AG09309 (cell line): Measurements from ENCODE around the gene ELOVL5.

Experiments
- DNase-seq: peaks from one replicate; pipeline ENCODE4 v3.0.0-alpha.2; 2010; ENCODE audit warnings: low read depth
- H3K4me3 ChIP-seq: 2 replicates; pipeline ENCODE4 v1.5.1; 2011; ENCODE audit warnings: mild to moderate bottlenecking, low read depth, low read length, moderate library complexity; ENCODE audit not compliant: control insufficient read depth
- TF ChIP-seq, protein P1 (sequence below): IDR thresholded peaks from 2 replicates; pipeline ENCODE4 v1.5.1; 2011; ENCODE audit warnings: mild to moderate bottlenecking, low read depth, low read length, inconsistent platforms; ENCODE audit not compliant: insufficient read depth, control insufficient read depth; ENCODE audit errors: missing control alignments

The ELOVL5 gene

DNA sequence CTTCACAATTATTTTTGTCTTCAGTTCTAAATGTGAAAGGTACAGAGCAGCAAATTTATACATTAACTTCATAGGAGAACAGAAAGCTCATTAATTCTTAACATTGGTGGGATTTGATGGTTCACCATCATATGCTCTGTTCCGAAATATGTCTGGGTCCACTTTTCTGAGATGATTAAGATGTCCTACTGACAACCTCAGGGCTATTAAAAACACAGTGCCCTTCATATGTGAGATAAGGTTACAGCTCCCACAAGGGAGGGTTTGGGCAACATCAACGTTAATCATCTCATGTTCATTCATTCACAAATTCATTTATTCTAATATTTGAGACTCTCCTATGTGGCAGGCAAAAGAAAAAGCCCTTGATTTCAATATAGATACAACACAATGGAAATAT lies 91.2 kb downstream of the ELOVL5 start:
- H3K4me3 ChIP-seq, result no peak overlapping the region
- TF ChIP-seq, protein P1, sequence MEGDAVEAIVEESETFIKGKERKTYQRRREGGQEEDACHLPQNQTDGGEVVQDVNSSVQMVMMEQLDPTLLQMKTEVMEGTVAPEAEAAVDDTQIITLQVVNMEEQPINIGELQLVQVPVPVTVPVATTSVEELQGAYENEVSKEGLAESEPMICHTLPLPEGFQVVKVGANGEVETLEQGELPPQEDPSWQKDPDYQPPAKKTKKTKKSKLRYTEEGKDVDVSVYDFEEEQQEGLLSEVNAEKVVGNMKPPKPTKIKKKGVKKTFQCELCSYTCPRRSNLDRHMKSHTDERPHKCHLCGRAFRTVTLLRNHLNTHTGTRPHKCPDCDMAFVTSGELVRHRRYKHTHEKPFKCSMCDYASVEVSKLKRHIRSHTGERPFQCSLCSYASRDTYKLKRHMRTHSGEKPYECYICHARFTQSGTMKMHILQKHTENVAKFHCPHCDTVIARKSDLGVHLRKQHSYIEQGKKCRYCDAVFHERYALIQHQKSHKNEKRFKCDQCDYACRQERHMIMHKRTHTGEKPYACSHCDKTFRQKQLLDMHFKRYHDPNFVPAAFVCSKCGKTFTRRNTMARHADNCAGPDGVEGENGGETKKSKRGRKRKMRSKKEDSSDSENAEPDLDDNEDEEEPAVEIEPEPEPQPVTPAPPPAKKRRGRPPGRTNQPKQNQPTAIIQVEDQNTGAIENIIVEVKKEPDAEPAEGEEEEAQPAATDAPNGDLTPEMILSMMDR, result no peak
- DNase-seq, result no peak

DNA sequence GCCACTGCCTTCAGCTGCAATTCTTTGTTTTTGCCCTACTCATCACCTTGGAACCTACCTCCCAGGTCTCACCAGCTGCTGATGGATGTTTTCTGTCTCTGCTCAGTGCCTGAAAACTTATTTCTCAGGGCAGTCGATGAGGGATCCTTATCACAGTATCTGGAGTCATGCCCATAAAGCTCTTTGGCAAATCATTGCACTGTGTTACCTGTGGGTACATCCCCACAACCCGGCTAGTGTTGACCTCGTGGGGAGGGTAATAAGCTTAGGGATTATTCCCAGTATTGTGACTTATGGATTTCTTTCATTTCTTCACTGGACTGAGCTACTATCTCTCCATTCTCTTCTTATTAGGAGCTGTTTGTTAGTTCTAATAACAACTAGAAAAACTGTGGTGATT lies 91.7 kb downstream of the ELOVL5 start:
- DNase-seq, result no peak
- TF ChIP-seq, protein P1, result no peak
- H3K4me3 ChIP-seq, result no peak overlapping the region

DNA sequence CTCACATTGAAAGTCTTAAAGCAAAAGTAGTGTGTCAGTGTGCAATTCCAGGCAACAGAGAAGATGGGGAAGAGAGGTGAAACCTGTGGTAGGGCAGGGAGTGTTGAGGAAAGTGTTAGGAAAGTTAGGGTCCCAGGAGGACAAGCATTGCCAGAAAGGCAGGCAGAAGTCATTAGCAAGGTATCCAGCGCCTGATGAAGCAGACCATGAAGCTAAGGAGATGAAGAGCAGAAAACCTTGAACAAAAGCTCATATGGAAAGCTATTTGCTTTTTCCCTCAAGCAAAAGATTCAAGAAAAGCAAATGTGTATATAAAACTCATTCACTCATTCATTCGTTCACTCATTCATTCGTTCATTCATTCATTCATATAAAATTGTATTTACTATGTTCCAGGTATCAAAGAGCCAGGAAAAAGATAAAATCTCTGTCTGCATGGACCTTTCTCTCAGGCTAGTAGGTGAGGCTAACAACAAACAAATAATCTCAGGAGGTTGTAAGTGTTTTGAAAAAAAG lies 96.5 kb downstream of the ELOVL5 start:
- TF ChIP-seq, protein P1, result no peak
- no peak overlapping the region for H3K4me3 ChIP-seq
- DNase-seq, result no peak

- TF ChIP-seq, protein P1, result no peak
- no peak for DNase-seq
- H3K4me3 ChIP-seq, result no peak overlapping the region
These were observed 97.6 kb downstream of the ELOVL5 start for GRCh38 chr6:53251033-53251672.

GRCh38 chr6:53250176-53251032 lies 98.3 kb downstream of the ELOVL5 start:
- no peak overlapping the region for H3K4me3 ChIP-seq
- TF ChIP-seq, protein P1, result no peak
- peak; percentile 41 for DNase-seq

GRCh38 chr6:53246924-53247323 lies 101.8 kb downstream of the ELOVL5 start:
- no peak overlapping the region for H3K4me3 ChIP-seq
- TF ChIP-seq, protein P1, result no peak
- DNase-seq, result no peak
